ENCODE results near the gene DDB1.

The DDB1 gene

GRCh38 chr11:61287338-61287977, 45.4 kb downstream of the DDB1 start:
- Histone ChIP-seq H3K4me1 (no peaks in the 10 kb centered on the region), H3K9me3 (no peaks in the 10 kb centered on the region), H3K4me3 (no peak overlapping the region), H3K27ac (no peak overlapping the region), H3K36me3 (peaks cover 0 to 5% (median 0%) of the 10 kb centered on the region in 3 donors), H3K27me3 (no peaks in the 10 kb centered on the region)
- no peak for TF ChIP-seq CTCF (IDR thresholded peaks at IDR 0.05)
- intact Hi-C loops (cut with DNase I; ENCODE audit: low total_unique reads), result no loop called here
- DNase-seq, result no peak

- intact Hi-C loops (cut with DNase I; ENCODE audit: low total_unique reads), result no loop called here
- H3K27me3 ChIP-seq, result no peaks in the 10 kb centered on the region
- no peak overlapping the region for H3K4me3 ChIP-seq
- no peak for TF ChIP-seq CTCF (IDR thresholded peaks at IDR 0.05)
- peaks cover 0 to 5% (median 0%) of the 10 kb centered on the region in 3 donors for H3K36me3 ChIP-seq
- H3K4me1 ChIP-seq, result no peaks in the 10 kb centered on the region
- no peaks in the 10 kb centered on the region for H3K9me3 ChIP-seq
- H3K27ac ChIP-seq, result no peak overlapping the region
- no peak for DNase-seq
Measured at GRCh38 chr11:61283613-61284012, 49.3 kb downstream of the DDB1 start.

- no peak for DNase-seq
- Histone ChIP-seq H3K4me1 (no peaks in the 10 kb centered on the region), H3K27ac (no peak overlapping the region), H3K4me3 (no peak overlapping the region), H3K27me3 (no peaks in the 10 kb centered on the region), H3K36me3 (peaks cover 0 to 5% (median 0%) of the 10 kb centered on the region in 3 donors), H3K9me3 (no peaks in the 10 kb centered on the region)
- TF ChIP-seq CTCF (IDR thresholded peaks at IDR 0.05), result no peak
- intact Hi-C loops (cut with DNase I; ENCODE audit: low total_unique reads), result no loop called here
Measured at GRCh38 chr11:61281581-61282250, 51.2 kb downstream of the DDB1 start.

GRCh38 chr11:61280883-61281580, 51.9 kb downstream of the DDB1 start:
- Histone ChIP-seq H3K4me1 (no peaks in the 10 kb centered on the region), H3K9me3 (no peaks in the 10 kb centered on the region), H3K36me3 (peaks cover 0 to 5% (median 0%) of the 10 kb centered on the region in 3 donors), H3K27me3 (no peaks in the 10 kb centered on the region), H3K4me3 (no peak overlapping the region), H3K27ac (no peak overlapping the region)
- intact Hi-C loops (cut with DNase I; ENCODE audit: low total_unique reads), result no loop called here
- no peak for TF ChIP-seq CTCF (IDR thresholded peaks at IDR 0.05)
- DNase-seq, result no peak

- no peak overlapping the region for H3K27ac ChIP-seq
- intact Hi-C loops (cut with DNase I; ENCODE audit: low total_unique reads), result no loop called here
- H3K27me3 ChIP-seq, result no peaks in the 10 kb centered on the region
- no peak overlapping the region for H3K4me3 ChIP-seq
- no peaks in the 10 kb centered on the region for H3K9me3 ChIP-seq
- no peaks in the 10 kb centered on the region for H3K36me3 ChIP-seq
- no peaks in the 10 kb centered on the region for H3K4me1 ChIP-seq
- no peak for TF ChIP-seq CTCF (IDR thresholded peaks at IDR 0.05)
- no peak for DNase-seq
Measured at GRCh38 chr11:61279934-61280659, 52.8 kb downstream of the DDB1 start.

All from tibial artery (tissue), 4 donors.